Retinal pigment epithelial cell (primary cell): ENCODE results near the gene GALNT2.

Experiments used
- DNase-seq: peaks from one replicate; pipeline ENCODE4 v3.0.0-alpha.2; 2010; ENCODE audit warnings: low read depth
- H3K4me3 ChIP-seq: 2 replicates; pipeline ENCODE4 v1.5.1; 2011; ENCODE audit warnings: mild to moderate bottlenecking, low read length, control low read depth, moderate library complexity
- TF ChIP-seq, protein P1 (sequence below): conservative IDR thresholded peaks from 2 replicates; pipeline ENCODE4 v1.5.1; 2011; ENCODE audit warnings: low read depth, low read length, control low read depth, inconsistent platforms

GALNT2 gene

GRCh38 chr1:230316864-230317745 lies 250.1 kb downstream of the GALNT2 start:
- TF ChIP-seq, protein P1, sequence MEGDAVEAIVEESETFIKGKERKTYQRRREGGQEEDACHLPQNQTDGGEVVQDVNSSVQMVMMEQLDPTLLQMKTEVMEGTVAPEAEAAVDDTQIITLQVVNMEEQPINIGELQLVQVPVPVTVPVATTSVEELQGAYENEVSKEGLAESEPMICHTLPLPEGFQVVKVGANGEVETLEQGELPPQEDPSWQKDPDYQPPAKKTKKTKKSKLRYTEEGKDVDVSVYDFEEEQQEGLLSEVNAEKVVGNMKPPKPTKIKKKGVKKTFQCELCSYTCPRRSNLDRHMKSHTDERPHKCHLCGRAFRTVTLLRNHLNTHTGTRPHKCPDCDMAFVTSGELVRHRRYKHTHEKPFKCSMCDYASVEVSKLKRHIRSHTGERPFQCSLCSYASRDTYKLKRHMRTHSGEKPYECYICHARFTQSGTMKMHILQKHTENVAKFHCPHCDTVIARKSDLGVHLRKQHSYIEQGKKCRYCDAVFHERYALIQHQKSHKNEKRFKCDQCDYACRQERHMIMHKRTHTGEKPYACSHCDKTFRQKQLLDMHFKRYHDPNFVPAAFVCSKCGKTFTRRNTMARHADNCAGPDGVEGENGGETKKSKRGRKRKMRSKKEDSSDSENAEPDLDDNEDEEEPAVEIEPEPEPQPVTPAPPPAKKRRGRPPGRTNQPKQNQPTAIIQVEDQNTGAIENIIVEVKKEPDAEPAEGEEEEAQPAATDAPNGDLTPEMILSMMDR: no peak

DNA sequence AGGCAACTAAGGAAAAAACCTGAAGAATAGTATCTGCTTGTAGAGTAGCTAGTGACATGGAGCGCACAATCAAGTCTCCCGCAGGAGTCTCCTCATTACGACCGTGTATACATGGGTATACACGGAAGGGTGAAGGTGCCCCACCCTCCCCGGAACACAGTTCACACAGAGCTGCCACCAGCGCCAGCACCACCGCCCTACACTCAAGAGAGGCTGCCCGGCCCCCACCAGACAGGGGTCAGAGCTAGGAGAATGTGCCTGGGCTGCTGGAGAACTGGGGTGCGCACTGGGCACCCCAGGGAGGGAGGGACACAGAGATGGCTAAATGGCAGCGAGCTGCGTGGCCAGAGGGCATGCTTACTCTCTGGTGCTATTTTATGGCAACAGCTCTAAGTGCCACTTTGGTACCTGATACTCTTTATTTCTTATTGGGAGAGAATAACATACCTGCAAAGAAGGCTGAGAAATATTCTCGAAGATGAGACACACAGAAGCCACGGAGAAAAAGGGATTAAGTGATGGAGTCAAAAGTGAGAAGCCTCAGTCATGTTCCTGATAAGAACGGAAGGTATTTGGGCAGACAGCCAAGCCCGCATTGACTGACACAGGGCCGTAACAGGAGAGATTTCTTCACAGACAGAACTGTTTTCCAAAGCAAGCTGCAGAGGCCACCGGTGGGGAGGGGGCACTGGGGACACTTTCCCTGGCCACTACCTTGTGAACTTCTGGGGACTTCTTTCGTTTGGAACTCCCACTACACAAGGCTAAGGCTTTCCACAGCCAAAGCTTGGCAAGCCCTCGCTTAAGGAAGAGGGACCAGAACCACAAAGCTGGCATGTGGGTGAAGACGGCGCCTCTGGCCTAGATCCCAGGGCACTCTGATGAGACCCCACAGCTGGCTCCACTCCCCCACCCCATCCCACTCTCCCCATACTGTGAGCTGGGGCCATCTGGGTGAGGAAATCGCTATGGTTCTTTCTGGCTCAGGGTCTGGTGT lies 251.1 kb downstream of the GALNT2 start:
- DNase-seq: no peak
- H3K4me3 ChIP-seq: no peak overlapping the region
- TF ChIP-seq, protein P1: no peak

More at GRCh38 chr1:230316864-230317745, 250.1 kb downstream of the GALNT2 start:
- no peak overlapping the region for H3K4me3 ChIP-seq
- no peak for DNase-seq

- no peak for DNase-seq
- H3K4me3 ChIP-seq: no peak overlapping the region
- TF ChIP-seq, protein P1: no peak
Measured at GRCh38 chr1:230319014-230319747, 252.1 kb downstream of the GALNT2 start.

GRCh38 chr1:230320804-230321203 lies 253.8 kb downstream of the GALNT2 start:
- TF ChIP-seq, protein P1: no peak
- H3K4me3 ChIP-seq: no peak overlapping the region
- DNase-seq: no peak

DNA sequence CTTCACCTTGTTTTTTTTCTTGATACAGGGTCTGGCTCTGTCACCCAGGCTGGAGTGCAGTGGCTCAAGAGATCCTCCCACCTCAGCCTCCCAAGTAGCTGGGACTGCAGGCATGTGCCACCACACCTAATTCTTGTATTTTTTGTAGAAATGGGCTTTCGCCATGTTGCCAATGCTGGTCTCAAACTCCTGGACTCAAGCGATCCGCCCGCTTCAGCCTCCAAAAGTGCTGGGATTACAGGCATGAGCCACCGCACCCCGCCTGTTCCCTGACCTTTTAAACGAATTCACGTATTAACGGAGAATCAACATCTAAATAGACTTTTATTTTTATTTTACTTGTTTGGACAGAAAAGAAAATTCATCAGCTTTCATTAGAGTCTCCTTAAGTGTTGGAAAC lies 254.3 kb downstream of the GALNT2 start:
- TF ChIP-seq, protein P1: no peak
- DNase-seq: no peak
- no peak overlapping the region for H3K4me3 ChIP-seq

DNA sequence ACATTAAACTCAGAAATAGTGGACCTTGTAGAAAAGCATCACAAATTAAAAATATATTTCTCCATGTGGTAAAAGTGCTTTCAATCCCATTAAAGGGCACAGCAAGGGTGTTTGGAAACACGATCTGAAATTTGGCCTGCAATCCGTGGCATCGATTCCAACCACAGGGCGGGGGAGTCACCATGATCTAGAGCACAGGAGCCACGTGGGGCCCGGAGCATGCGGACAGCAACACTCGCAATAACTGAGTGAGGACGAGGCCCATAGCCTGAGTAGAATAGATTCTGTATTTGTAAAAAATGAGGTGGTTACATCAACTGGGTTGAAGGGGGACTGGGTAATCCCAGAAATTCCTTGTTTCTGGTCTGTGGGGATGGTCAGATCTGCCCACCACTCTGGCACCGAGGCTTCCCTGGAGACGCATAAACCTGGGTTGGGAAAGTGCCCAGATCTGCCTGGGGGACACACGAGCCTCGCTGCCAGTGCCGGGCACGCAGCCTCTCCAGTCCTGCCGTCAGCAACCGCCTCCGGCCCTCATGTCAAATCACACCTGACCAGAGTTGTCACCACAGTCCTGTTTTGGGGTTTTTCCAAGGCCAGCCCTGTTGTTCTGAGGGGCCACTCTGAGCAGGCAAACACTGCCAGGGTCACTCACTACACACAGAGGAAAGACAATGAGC lies 254.8 kb downstream of the GALNT2 start:
- TF ChIP-seq, protein P1: no peak
- no peak overlapping the region for H3K4me3 ChIP-seq
- DNase-seq: no peak
